Activated CD8-positive, alpha-beta memory T cell treated with anti-CD3 and anti-CD28 coated beads for 48 hours (primary cell): ENCODE measurements around the gene ANXA11.
"Not testable (repeated sequence)": the region's sequence is repeated elsewhere in the genome, so short reads cannot be mapped to it uniquely, and the experiment has no call there.

Source experiments
- DNase-seq, 3 experiments: peaks; one replicate each; pipeline ENCODE4 v3.0.0-alpha.2; 2020; ENCODE audit warnings: low read depth in 2 of 3, low spot score in 2 of 3

The ANXA11 gene

GRCh38 chr10:80205477-80206276 is at the start of gene ANXA11:
Gene ANXA11, minus strand, starts transcription at chr10:80205537. Its CDS starts 32,676 bp downstream, at chr10:80172861.
- peak; percentile 58 to 62 (median 61) for DNase-seq

DNA sequence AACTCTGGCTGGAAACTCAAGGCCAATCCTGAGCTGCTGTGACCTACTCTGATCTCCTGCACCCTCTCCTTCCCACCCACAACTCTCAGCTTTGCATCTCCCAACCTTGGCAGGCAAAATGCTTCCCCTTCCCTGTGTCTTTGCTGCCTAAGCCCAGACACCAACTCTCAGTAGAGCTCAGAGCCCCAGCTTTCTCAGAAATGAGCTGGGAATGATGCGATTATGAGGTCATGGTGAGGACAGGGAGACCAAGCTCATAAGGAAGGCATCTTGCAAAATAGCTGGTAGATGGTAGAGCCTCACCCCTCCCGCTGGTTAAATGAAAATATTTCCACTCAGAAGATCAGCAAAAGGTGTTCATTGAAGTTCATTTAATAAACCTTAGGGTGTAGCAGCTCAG is 49.4 kb upstream of the ANXA11 start:
- DNase-seq: not testable (repeated sequence)

DNA sequence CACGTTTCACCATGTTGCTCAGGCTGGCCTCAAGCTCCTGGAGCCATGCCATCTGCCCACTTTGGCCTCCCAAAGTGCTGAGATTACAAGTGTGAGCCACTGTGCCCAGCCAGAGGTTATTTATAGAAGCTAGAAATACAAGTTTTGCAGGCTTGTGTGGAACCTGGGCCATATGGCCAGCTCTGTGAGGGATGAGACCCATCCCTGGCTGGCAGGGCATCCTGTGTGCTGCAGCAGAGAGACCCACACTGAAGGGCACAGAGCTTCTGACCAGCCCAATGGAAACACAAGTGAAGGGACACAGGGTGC is 48.6 kb upstream of the ANXA11 start:
- not testable (repeated sequence) for DNase-seq

GRCh38 chr10:80253266-80253962 is 48.1 kb upstream of the ANXA11 start:
- no peak for DNase-seq

- DNase-seq: no peak
Observed at GRCh38 chr10:80252296-80252887, 47.1 kb upstream of the ANXA11 start.

- not testable (repeated sequence) for DNase-seq
Observed at GRCh38 chr10:80251703-80252280, 46.5 kb upstream of the ANXA11 start.

- not testable (repeated sequence) for DNase-seq
Observed at GRCh38 chr10:80250399-80250798, 45.1 kb upstream of the ANXA11 start.

GRCh38 chr10:80249906-80250305 is 44.6 kb upstream of the ANXA11 start:
- not testable (repeated sequence) for DNase-seq

- DNase-seq: not testable (repeated sequence)
Observed at GRCh38 chr10:80247611-80248010, 42.3 kb upstream of the ANXA11 start.

DNA sequence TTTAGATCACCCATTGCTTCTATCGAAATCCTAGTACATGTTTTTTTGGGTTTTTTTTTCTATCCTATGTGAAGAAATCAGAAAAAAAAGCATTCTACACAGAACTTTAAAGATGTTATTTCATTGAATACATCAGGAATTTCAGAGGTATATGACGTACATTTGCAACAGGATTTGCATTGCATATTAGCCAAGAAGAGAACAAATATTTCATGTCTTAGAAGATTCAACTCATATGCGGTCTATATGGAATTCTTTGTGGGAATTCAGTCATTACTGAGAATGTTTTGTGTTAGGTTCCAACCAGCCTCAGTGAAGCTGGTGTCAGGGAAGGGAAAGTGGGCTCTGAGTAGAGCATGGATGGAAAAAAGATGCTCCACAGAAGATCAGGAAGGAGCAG is 39.0 kb upstream of the ANXA11 start:
- DNase-seq: not testable (repeated sequence)

GRCh38 chr10:80242341-80242740 is 37.0 kb upstream of the ANXA11 start:
- DNase-seq: not testable (repeated sequence)

- DNase-seq: not testable (repeated sequence)
Observed at GRCh38 chr10:80236457-80236856, 31.1 kb upstream of the ANXA11 start.

DNA sequence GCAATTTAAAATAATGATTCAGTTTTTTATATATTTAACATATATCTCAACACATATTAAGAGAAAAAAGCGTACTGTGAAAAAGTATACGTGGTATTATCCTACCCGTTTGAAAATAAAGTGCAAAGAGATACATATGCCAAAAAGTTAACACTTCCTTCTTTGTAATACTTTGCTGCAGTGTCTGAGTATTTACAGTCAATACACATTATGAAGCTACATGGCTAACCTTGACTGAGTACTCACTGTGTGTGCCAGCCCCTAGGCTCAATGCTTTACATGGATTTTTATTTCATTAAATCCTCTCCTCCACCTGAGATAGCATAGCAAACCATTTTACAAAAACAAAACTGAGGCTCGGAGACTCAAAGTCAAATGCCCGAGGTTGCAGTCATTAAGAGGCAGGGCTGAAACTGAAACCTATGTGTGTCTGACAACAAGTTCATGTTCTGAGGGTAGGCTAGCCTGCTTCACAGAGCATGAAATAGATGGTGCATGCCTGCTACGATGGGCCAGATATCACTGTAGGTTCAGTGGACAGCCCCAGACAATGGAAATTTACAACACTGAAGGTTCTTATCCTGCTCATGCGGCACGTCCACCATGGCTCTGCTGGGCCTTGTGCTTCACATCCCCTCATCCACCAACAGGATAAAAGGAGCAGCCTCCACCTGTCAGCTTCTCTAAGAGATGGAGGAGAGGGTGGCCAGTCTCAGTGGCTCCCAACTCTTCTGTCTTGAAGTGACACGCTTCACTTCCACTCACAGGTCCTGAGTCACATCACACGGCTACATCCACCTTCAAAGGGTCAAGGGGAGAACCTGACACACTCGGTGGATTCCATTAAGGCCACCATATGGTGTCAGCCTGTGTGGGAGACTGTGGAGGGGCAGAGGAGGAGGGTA is 29.2 kb upstream of the ANXA11 start:
- DNase-seq: not testable (repeated sequence)

DNA sequence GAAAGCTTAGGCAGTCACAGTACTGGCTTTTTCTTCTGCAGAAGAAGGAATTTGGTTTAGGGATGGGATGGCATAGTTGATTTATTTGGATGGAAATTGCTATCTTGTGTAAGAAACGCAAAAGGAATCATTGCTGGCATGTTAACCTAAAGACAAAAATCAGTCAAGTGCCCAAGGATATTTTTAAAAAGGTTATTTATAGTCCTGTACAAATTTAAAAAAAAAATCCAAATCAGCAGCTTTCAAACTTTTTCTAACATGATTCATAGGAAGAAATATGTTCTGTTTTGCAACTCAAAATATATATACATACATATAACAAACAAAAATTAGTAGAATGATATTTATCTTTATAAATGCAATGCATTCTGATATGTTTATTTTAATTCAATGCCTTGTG is 28.5 kb upstream of the ANXA11 start:
- not testable (repeated sequence) for DNase-seq

GRCh38 chr10:80226723-80227122 is 21.4 kb upstream of the ANXA11 start:
- not testable (repeated sequence) for DNase-seq

GRCh38 chr10:80223031-80223419 is 17.7 kb upstream of the ANXA11 start:
- DNase-seq: not testable (repeated sequence)

- DNase-seq: not testable (repeated sequence)
Observed at GRCh38 chr10:80218878-80219277, 13.5 kb upstream of the ANXA11 start.

GRCh38 chr10:80214368-80214982 is 9.1 kb upstream of the ANXA11 start:
- not testable (repeated sequence) for DNase-seq

DNA sequence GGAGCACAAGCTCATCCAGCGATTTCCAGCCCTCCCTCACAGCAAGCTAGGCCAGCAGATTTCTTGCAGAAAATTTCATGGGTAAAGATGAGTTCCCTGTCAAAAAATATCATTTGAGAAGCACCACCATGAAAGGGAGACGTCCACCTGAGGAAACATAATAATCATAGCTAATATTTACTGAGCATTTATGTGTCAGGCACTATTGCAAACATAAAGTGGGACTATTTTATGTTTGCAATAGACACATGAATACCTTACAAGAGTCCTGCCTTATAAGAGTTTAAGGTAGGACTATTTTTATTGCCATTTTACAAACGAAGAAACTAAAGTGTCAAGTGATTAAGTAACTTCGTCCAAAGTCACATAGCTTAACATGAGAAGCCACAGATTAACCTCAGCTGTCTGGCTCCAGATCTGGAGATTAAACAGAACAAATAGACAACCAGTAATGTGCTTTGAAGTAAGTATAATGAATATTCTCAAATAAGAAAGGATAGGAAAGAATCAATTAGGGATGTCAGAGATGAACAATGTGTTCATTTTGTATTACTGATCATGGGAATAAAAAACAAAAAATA is 7.3 kb upstream of the ANXA11 start:
- DNase-seq: not testable (repeated sequence)

DNA sequence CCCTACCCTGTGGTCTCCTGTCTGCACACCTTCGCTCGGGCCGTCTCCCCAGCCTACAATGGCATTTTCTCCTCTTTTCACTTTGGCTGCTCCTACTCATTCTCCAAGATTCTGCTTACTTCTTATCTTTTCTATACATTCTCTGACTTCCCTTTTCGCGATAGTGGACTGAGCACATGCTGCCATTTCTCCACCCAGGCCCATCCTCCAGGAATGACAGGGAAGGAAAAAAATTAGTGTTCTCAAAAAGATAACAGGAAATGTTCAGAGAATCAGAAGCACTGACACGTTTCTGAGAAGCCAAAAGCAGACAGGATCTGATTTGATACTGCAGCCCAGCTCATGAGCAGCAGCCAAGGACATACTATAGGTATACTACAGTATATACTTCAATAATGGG is 6.4 kb upstream of the ANXA11 start:
- DNase-seq: no peak
